CD14-positive monocyte (primary cell): Measurements from ENCODE around the gene OLIG2. TPM values are rescaled to one million over a fixed set of nuclear protein-coding genes. Genes with fewer than 3 reads are reported as not detected.
A peak's percentile ranks its signal among the peaks of the same experiment; 100 is the strongest.

Experiments
- DNase-seq, 3 donors: peaks; one replicate each; pipeline ENCODE4 v3.0.0-alpha.2; 2011 to 2022
- H2AFZ ChIP-seq: 2 replicates; pipeline ENCODE4 v1.6.0; 2012; ENCODE audit warnings: mild to moderate bottlenecking, low read depth, low read length, inconsistent platforms; ENCODE audit not compliant: insufficient read depth, poor library complexity, severe bottlenecking
- H3K27ac ChIP-seq, 2 donors: 1 replicate in 1 of 2; 2 replicates in 1 of 2; pipeline ENCODE4 v1.5.1; 2012 to 2013; ENCODE audit warnings: low read length in 2 of 2, control low read depth in 1 of 2, inconsistent platforms in 1 of 2, low read depth in 1 of 2, mild to moderate bottlenecking in 1 of 2
- H3K27me3 ChIP-seq, 2 donors: one replicate each; pipeline versions ENCODE4 v1.6.0 to v1.6.1; 2011 to 2013; ENCODE audit warnings: low read length in 2 of 2; ENCODE audit not compliant: control insufficient read depth in 2 of 2, insufficient read depth in 2 of 2
- H3K36me3 ChIP-seq, 2 donors: replicated peaks in 1 of 2; 1 replicate in 1 of 2; 2 replicates in 1 of 2; pipeline versions ENCODE4 v1.5.1 to v1.6.1; 2012 to 2013; ENCODE audit warnings: low read length in 2 of 2, control low read depth in 1 of 2, inconsistent platforms in 1 of 2, mild to moderate bottlenecking in 1 of 2; ENCODE audit not compliant: insufficient read depth in 2 of 2, control insufficient read depth in 1 of 2
- H3K4me1 ChIP-seq, 2 donors: 1 replicate in 1 of 2; 2 replicates in 1 of 2; pipeline versions ENCODE4 v1.5.1 to v1.6.1; 2012 to 2013; ENCODE audit warnings: low read length in 2 of 2, control low read depth in 1 of 2, inconsistent platforms in 1 of 2, mild to moderate bottlenecking in 1 of 2, moderate library complexity in 1 of 2; ENCODE audit not compliant: insufficient read depth in 2 of 2, control insufficient read depth in 1 of 2
- H3K4me2 ChIP-seq: replicated peaks from 2 replicates; pipeline ENCODE3; 2012; ENCODE audit warnings: low read length, moderate library complexity, mild to moderate bottlenecking; ENCODE audit not compliant: poor library complexity, severe bottlenecking; ENCODE audit errors: extremely low read depth
- H3K4me3 ChIP-seq, 3 experiments: fragments of 200-600 bp in 1 of 3; sonication (generic) in 1 of 3; replicated peaks in 1 of 3; 1 replicate in 2 of 3; 2 replicates in 1 of 3; pipeline ENCODE4 v1.5.1; 2011 to 2013; ENCODE audit warnings: low read length in 3 of 3, mild to moderate bottlenecking in 3 of 3, control low read depth in 2 of 3, low read depth in 2 of 3, inconsistent platforms in 1 of 3, moderate library complexity in 1 of 3
- H3K79me2 ChIP-seq: 2 replicates; pipeline ENCODE4 v1.6.0; 2012; ENCODE audit warnings: mild to moderate bottlenecking, control low read depth, inconsistent platforms, low read length, moderate library complexity; ENCODE audit not compliant: insufficient read depth
- H3K9ac ChIP-seq: 2 replicates; pipeline ENCODE4 v1.6.0; 2017; ENCODE audit warnings: low read length, mild to moderate bottlenecking; ENCODE audit not compliant: insufficient read depth, poor library complexity, severe bottlenecking
- H3K9me3 ChIP-seq, 2 donors: replicated peaks in 1 of 2; 1 replicate in 1 of 2; 2 replicates in 1 of 2; pipeline versions ENCODE4 v1.5.1 to v1.6.1; 2012 to 2013; ENCODE audit warnings: low read length in 2 of 2, control low read depth in 1 of 2; ENCODE audit not compliant: control insufficient read depth in 1 of 2, insufficient read depth in 1 of 2
- H4K20me1 ChIP-seq: 2 replicates; pipeline ENCODE4 v1.6.0; 2012; ENCODE audit warnings: mild to moderate bottlenecking, low read length, control low read depth, moderate library complexity; ENCODE audit not compliant: insufficient read depth
- H3K27ac Mint-ChIP-seq, 7 donors: one replicate each; pipeline ENCODE4 v1.8.0; 2020; ENCODE audit warnings: mild to moderate bottlenecking in 7 of 7, mixed read lengths in 7 of 7, moderate library complexity in 6 of 7, inconsistent platforms in 2 of 7
- H3K27me3 Mint-ChIP-seq, 3 donors: one replicate each; pipeline ENCODE4 v1.8.0; 2021 to 2022; ENCODE audit warnings: low read depth in 3 of 3, mild to moderate bottlenecking in 3 of 3, mixed read lengths in 3 of 3, moderate library complexity in 3 of 3, inconsistent platforms in 1 of 3
- H3K36me3 Mint-ChIP-seq, 2 donors: one replicate each; pipeline ENCODE4 v1.8.0; 2020; ENCODE audit warnings: mixed read lengths in 2 of 2, inconsistent platforms in 1 of 2, mild to moderate bottlenecking in 1 of 2
- H3K4me1 Mint-ChIP-seq: one replicate; pipeline ENCODE4 v1.8.0; 2020; ENCODE audit warnings: mild to moderate bottlenecking, mixed read lengths
- H3K4me3 Mint-ChIP-seq, 2 donors: one replicate each; pipeline ENCODE4 v1.8.0; 2020; ENCODE audit warnings: mild to moderate bottlenecking in 2 of 2, mixed read lengths in 2 of 2, moderate library complexity in 1 of 2
- H3K9me3 Mint-ChIP-seq, 7 donors: one replicate each; pipeline ENCODE4 v1.8.0; 2020 to 2022; ENCODE audit warnings: mixed read lengths in 7 of 7, mild to moderate bottlenecking in 6 of 7, moderate library complexity in 6 of 7, inconsistent platforms in 2 of 7
- WGBS: methylation state at CpG from one replicate; pipeline ENCODE4 v1.1.5; 2013; ENCODE audit warnings: missing lambda C conversion rate; ENCODE audit not compliant: insufficient coverage; 5-methylcytosine and 5-hydroxymethylcytosine counted together
- intact Hi-C, 2 donors: fragments of 100-400 bp; cut with micrococcal nuclease; formaldehyde crosslinking; loops; one replicate each; pipeline versions ENCODE4 v1.15.0 to v1.15.1; 2023
- polyA plus RNA-seq, 3 donors: library from polyadenylated mRNA; depleted of rRNA in 1 of 3; unstranded in 2 of 3; stranded (reverse) in 1 of 3; fragments of 300-500 nt in 2 of 3; fragments of >200 nt in 1 of 3; fragmentation: Illumina TruSeq in 2 of 3; gene quantifications; 1 replicate in 2 of 3; 2 replicates in 1 of 3; pipeline ENCODE4 v1.2.3, GENCODE V29; 2012 to 2021
- TF ChIP-seq, protein P1 (sequence below): fragments of 200-600 bp; IDR thresholded peaks from one replicate; pipeline ENCODE4 v1.8.0; 2022; ENCODE audit warnings: antibody characterized with exemption, mild to moderate bottlenecking

The OLIG2 gene
- polyA plus RNA-seq, 3 donors = 0.20 TPM; not detected in 2

DNA sequence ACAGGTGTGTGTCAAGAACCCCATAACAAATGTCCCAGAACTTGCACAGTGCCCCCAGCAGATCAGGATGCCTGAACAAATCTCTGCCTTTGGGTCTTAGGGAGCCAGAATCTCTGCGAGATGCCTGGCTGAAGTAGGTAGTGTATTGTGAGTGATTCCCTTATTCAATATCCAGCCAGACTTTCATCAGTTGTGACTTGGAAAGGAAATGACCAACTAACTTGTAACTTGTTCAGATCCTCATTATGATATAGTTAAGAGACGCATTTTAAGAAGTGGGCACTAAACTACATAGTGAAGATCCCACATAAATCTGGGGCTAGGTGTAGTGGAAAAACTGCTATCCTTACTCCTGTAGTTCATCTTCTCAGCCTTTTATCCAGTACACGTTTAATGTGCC lies 11.8 kb downstream of the OLIG2 start:
- no peaks in the 10 kb centered on the region for H4K20me1 ChIP-seq
- peak overlapping the region; percentile 28 for H2AFZ ChIP-seq
- peak overlapping the region in 1 of 3 experiments; percentile 26 for H3K4me3 ChIP-seq
- peaks cover 34 to 38% of the 10 kb centered on the region in 2 donors for H3K4me1 ChIP-seq
- peak overlapping the region in 1 of 2 donors; percentile 92 for H3K27ac ChIP-seq
- DNase-seq = peak in 2 of 3 donors; percentile 33 to 55
- peak overlapping the region; percentile 91 to 98 (median 96) for H3K27ac Mint-ChIP-seq
- H3K9ac ChIP-seq = peak overlapping the region; percentile 62
- no peaks in the 10 kb centered on the region for H3K36me3 ChIP-seq
- intact Hi-C loops = loop anchor here in 1 of 2 donors (5.0 kb wide), 1 partner anchor 65 kb away; no protein-coding TSS in a partner anchor
- H3K79me2 ChIP-seq = no peaks in the 10 kb centered on the region
- H3K27me3 Mint-ChIP-seq = peaks cover 4 to 24% (median 21%) of the 10 kb centered on the region in 3 donors
- WGBS = no CpG with 5 or more reads among the region's 3 CpGs
- H3K9me3 Mint-ChIP-seq = peaks cover 0 to 2% (median 0%) of the 10 kb centered on the region in 7 donors
- peaks cover under 1 to 19% of the 10 kb centered on the region in 2 donors for H3K27me3 ChIP-seq
- H3K4me1 Mint-ChIP-seq = peaks cover 49% of the 10 kb centered on the region
- peak overlapping the region in 1 of 2 donors; percentile 43 for H3K4me3 Mint-ChIP-seq
- peaks cover 7 to 9% of the 10 kb centered on the region in 2 donors for H3K36me3 Mint-ChIP-seq
- H3K4me2 ChIP-seq = no peak overlapping the region
- TF ChIP-seq, protein P1, sequence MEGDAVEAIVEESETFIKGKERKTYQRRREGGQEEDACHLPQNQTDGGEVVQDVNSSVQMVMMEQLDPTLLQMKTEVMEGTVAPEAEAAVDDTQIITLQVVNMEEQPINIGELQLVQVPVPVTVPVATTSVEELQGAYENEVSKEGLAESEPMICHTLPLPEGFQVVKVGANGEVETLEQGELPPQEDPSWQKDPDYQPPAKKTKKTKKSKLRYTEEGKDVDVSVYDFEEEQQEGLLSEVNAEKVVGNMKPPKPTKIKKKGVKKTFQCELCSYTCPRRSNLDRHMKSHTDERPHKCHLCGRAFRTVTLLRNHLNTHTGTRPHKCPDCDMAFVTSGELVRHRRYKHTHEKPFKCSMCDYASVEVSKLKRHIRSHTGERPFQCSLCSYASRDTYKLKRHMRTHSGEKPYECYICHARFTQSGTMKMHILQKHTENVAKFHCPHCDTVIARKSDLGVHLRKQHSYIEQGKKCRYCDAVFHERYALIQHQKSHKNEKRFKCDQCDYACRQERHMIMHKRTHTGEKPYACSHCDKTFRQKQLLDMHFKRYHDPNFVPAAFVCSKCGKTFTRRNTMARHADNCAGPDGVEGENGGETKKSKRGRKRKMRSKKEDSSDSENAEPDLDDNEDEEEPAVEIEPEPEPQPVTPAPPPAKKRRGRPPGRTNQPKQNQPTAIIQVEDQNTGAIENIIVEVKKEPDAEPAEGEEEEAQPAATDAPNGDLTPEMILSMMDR = no peak
- H3K9me3 ChIP-seq = no peaks in the 10 kb centered on the region

DNA sequence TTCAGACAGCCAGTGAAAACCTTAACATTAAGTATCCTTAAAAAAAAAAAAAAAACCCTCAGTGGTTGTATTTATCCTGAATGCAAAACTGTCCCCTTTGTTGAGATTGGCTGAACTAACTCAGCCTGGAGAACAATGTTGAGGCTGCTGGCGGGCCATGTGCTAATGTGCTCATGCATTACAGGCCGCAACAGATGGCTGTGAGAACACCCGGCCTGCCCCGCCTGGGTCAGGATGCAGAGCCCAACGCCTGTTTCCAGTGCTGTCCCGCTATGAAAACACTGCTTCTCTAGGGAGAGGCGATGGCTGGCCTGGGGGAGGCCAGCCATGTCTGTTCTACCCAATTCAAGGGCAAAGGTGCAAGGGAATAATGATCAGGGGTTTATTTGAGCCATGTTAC lies 13.8 kb downstream of the OLIG2 start:
- H2AFZ ChIP-seq = no peak overlapping the region

More for the DNA sequence above, 13.8 kb downstream of the OLIG2 start:
- peak overlapping the region in 1 of 7 donors; percentile 68 for H3K27ac Mint-ChIP-seq
- peaks cover 0 to 3% (median 1%) of the 10 kb centered on the region in 3 donors for H3K27me3 Mint-ChIP-seq
- TF ChIP-seq, protein P1 = no peak
- Histone ChIP-seq H4K20me1 (no peaks in the 10 kb centered on the region), H3K27ac (no peak overlapping the region), H3K4me3 (no peak overlapping the region), H3K9me3 (no peaks in the 10 kb centered on the region), H3K79me2 (no peaks in the 10 kb centered on the region), H3K9ac (no peak overlapping the region), H3K27me3 (no peaks in the 10 kb centered on the region), H3K4me1 (peaks cover 34% of the 10 kb centered on the region in 2 donors), H3K4me2 (no peak overlapping the region), H3K36me3 (no peaks in the 10 kb centered on the region)
- DNase-seq = no peak
- intact Hi-C loops = loop anchor here in 1 of 2 donors (5.0 kb wide), 1 partner anchor 63 kb away; no protein-coding TSS in a partner anchor
- 88% methylated on average over 7 of the region's 7 CpGs for WGBS
- H3K4me1 Mint-ChIP-seq = peaks cover 41% of the 10 kb centered on the region
- H3K4me3 Mint-ChIP-seq = no peak overlapping the region
- H3K9me3 Mint-ChIP-seq = peaks cover 0 to 2% (median 0%) of the 10 kb centered on the region in 7 donors
- H3K36me3 Mint-ChIP-seq = peaks cover 2 to 5% of the 10 kb centered on the region in 2 donors
